ENCODE measurements around the gene LTBP3.
A peak's percentile ranks its signal among the peaks of the same experiment; 100 is the strongest.

DNA sequence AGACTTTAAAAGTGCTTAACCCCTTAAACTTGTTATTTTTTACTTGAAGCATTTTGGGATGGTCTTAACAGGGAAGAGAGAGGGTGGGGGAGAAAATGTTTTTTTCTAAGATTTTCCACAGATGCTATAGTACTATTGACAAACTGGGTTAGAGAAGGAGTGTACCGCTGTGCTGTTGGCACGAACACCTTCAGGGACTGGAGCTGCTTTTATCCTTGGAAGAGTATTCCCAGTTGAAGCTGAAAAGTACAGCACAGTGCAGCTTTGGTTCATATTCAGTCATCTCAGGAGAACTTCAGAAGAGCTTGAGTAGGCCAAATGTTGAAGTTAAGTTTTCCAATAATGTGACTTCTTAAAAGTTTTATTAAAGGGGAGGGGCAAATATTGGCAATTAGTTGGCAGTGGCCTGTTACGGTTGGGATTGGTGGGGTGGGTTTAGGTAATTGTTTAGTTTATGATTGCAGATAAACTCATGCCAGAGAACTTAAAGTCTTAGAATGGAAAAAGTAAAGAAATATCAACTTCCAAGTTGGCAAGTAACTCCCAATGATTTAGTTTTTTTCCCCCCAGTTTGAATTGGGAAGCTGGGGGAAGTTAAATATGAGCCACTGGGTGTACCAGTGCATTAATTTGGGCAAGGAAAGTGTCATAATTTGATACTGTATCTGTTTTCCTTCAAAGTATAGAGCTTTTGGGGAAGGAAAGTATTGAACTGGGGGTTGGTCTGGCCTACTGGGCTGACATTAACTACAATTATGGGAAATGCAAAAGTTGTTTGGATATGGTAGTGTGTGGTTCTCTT lies 56.5 kb downstream of the LTBP3 start:
- peak; percentile 42 for TF ChIP-seq POLR2A (IDR thresholded peaks at IDR 0.05; ENCODE audit: extremely low read depth, insufficient read length)
- TF ChIP-seq, protein P1, sequence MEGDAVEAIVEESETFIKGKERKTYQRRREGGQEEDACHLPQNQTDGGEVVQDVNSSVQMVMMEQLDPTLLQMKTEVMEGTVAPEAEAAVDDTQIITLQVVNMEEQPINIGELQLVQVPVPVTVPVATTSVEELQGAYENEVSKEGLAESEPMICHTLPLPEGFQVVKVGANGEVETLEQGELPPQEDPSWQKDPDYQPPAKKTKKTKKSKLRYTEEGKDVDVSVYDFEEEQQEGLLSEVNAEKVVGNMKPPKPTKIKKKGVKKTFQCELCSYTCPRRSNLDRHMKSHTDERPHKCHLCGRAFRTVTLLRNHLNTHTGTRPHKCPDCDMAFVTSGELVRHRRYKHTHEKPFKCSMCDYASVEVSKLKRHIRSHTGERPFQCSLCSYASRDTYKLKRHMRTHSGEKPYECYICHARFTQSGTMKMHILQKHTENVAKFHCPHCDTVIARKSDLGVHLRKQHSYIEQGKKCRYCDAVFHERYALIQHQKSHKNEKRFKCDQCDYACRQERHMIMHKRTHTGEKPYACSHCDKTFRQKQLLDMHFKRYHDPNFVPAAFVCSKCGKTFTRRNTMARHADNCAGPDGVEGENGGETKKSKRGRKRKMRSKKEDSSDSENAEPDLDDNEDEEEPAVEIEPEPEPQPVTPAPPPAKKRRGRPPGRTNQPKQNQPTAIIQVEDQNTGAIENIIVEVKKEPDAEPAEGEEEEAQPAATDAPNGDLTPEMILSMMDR (IDR thresholded peaks at IDR 0.05; ENCODE audit: low read depth, low read length) = no peak
- TF ChIP-seq, protein P2, sequence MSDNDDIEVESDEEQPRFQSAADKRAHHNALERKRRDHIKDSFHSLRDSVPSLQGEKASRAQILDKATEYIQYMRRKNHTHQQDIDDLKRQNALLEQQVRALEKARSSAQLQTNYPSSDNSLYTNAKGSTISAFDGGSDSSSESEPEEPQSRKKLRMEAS (IDR thresholded peaks at IDR 0.05; ENCODE audit: low read depth, low read length) = no peak
